ENCODE measurements around the gene C12orf60. TPM values are rescaled to one million over a fixed set of nuclear protein-coding genes. Genes with fewer than 3 reads are reported as not detected.

The C12orf60 gene
- total and polyA plus RNA-seq, 8 donors: 0.81 to 3.7 (median 2.7) TPM

DNA sequence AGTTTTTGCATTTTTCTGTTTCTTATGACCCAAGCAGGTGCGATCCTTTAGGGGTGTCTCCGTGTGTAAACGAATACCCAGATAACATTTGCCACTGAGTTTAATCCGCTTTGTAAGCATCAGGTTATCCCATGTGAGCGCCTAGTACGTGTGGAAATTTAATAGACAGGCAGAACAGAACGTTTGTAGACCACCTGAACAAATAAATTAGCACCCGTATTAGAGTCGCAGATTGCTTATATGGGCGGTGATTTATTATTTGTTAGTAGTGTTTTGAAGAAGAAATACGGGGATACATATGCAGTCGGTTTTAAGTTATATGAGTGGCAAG is 325 bp downstream of the C12orf60 start:
- Histone ChIP-seq H3K36me3 (peaks cover 0 to 9% of the 10 kb centered on the region in 2 donors), H3K4me1 (peaks cover 6 to 25% of the 10 kb centered on the region in 2 donors), H3K27ac (peak overlapping the region; percentile 76 to 89), H3K4me3 (peak overlapping the region; percentile 35 to 80), H3K9me3 (no peaks in the 10 kb centered on the region), H3K27me3 (no peaks in the 10 kb centered on the region)
- TF ChIP-seq CTCF (IDR thresholded peaks at IDR 0.05): no peak
- DNase-seq (no peak), ATAC-seq (peak; percentile 19)
- intact Hi-C loops (cut with DNase I): no loop called here

DNA sequence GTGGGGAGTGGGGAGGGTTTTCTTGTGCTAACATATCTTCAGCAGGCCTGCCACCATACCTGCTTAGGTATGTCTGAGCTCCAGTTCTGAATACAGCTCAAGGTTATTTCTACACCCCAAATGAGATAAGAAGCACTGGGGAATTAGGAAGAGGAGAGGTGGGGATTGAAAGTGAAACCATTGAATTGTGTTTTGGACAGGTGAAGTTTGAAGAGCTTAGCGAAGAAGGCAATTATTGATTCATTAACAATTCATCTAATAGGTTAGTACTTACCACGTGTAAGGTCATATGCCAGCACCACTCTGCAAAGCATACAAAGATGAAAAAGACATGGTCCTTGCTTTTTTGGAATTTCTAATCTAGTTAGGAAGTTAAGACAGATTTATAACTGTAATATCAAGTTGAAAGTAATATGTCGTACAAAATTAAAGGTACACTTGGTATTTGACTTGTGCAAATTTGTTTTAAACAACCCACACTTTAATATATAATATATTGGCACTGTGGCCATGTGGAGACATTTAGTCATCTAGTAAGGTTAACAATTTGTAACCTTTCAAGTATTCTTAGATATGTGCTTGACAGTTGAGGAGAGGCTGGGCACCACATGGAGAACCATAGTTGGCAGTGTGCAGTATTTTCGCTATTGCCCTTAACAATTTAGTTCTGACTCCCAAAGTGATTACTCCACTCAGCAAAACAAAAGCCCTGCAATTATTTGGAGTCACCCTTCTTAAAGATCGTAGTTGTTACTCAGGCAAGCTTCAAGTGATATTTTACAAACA is 6.9 kb downstream of the C12orf60 start:
- no peaks in the 10 kb centered on the region for H3K27me3 ChIP-seq
- H3K27ac ChIP-seq: peak overlapping the region in 1 of 2 donors; percentile 9
- no peak overlapping the region for H3K4me3 ChIP-seq
- intact Hi-C loops (cut with DNase I): no loop called here
- ATAC-seq: peak; percentile 92
- no peaks in the 10 kb centered on the region for H3K36me3 ChIP-seq
- H3K4me1 ChIP-seq: peaks cover 0 to 6% of the 10 kb centered on the region in 2 donors
- no peaks in the 10 kb centered on the region for H3K9me3 ChIP-seq
- DNase-seq: no peak
- TF ChIP-seq CTCF (IDR thresholded peaks at IDR 0.05): no peak

DNA sequence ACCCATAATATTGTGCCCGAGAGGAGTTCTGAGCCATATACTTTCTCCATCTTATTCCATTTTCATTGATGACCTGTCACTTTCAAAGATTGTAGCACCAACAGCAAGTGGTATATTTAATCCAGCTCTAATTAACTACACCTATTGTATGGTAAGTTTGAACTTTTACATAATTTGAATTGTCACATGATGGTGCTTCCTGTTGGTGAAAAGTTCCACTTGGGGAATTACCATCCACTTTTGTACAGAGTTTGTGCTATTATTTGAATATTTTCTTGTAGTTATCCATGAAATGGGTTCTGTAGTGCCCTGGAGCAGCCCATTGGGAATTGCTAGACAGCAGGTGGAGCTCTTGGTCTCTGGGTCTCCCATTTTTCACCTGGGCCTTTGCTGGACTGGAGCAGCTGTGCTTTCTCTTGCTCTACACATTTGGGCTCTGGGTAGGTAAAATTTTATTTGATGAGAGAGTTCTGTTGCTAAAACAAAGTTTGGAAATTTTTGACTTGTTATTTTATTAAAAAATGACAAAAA is 7.5 kb downstream of the C12orf60 start:
- Histone ChIP-seq H3K4me1 (peaks cover 0 to 6% of the 10 kb centered on the region in 2 donors), H3K27ac (peak overlapping the region in 1 of 2 donors; percentile 9), H3K9me3 (no peaks in the 10 kb centered on the region), H3K27me3 (no peaks in the 10 kb centered on the region), H3K4me3 (no peak overlapping the region), H3K36me3 (no peaks in the 10 kb centered on the region)
- DNase-seq (no peak), ATAC-seq (peak; percentile 78)
- TF ChIP-seq CTCF (IDR thresholded peaks at IDR 0.05): no peak
- intact Hi-C loops (cut with DNase I): no loop called here

DNA sequence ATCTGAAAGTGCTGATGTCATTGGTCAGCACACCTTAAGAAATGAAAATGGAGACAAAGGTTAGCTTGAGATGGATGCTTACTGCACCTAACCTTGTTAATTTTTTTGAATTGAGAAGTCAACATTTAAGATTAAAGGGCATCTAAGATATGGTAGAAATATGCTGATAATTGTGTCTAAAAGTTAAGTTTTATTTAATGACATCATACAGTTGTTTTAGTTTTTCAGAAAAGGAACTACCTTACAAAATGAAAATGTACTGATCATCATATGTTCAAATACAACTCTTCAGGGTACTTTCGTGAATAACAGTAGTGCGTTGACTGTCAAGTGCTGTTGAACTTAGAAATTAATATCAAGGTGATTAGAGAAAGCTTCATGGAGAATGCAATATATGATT is 8.0 kb downstream of the C12orf60 start:
- TF ChIP-seq CTCF (IDR thresholded peaks at IDR 0.05): no peak
- H3K4me1 ChIP-seq: peaks cover 0 to 6% of the 10 kb centered on the region in 2 donors
- ATAC-seq: no peak
- no peaks in the 10 kb centered on the region for H3K36me3 ChIP-seq
- DNase-seq: no peak
- no peaks in the 10 kb centered on the region for H3K9me3 ChIP-seq
- intact Hi-C loops (cut with DNase I): no loop called here
- H3K4me3 ChIP-seq: no peak overlapping the region
- H3K27me3 ChIP-seq: no peaks in the 10 kb centered on the region
- H3K27ac ChIP-seq: no peak overlapping the region

DNA sequence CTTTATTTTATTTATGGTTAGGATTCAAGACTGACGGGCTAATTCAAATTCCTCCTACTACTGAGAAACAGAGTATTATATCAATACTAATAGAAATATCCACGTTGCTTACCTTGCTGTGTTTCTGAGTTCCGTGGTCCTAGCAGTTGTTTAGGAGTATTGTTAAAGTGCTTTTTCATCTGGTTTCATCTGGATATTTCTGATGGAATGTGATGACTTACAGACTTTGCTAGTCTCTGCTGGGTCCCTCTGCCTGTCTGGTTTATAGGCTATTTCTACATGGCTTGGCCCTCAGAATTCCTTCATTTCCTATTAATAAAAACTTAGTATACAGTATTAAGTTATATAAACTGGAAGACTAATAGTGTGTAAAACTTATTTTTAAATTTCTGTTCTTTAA is 10.5 kb downstream of the C12orf60 start, which contains the start of gene SMCO3:
TSS of gene SMCO3 (minus strand) at position 169 of the 400 bp plus-strand sequence. CDS start 7,502 bp downstream, outside the sequence.
- H3K27ac ChIP-seq: no peak within 1 kb of the TSS
- no peak within 1 kb of the TSS for H3K4me3 ChIP-seq
- peaks cover 0 to 6% of the 10 kb centered on the region in 2 donors for H3K4me1 ChIP-seq
- ATAC-seq (no peak), DNase-seq (no peak)
- no peaks in the 10 kb centered on the region for H3K9me3 ChIP-seq
- TF ChIP-seq CTCF (IDR thresholded peaks at IDR 0.05): no peak
- intact Hi-C loops (cut with DNase I): no loop called here
- H3K27me3 ChIP-seq: no peaks in the 10 kb centered on the region
- H3K36me3 ChIP-seq: no peaks in the 10 kb centered on the region
